AG10803 (cell line): Measurements from ENCODE around the gene FATE1.

Experiments
- DNase-seq: peaks from one replicate; pipeline ENCODE4 v3.0.0; 2010; ENCODE audit warnings: low read depth
- H3K4me3 ChIP-seq: 2 replicates; pipeline ENCODE4 v1.5.1; 2011; ENCODE audit warnings: mild to moderate bottlenecking, low read length, control low read depth
- TF ChIP-seq, protein P1 (sequence below): conservative IDR thresholded peaks from 2 replicates; pipeline ENCODE4 v1.5.1; 2011; ENCODE audit warnings: mild to moderate bottlenecking, low read length, control low read depth, inconsistent platforms

The FATE1 gene

DNA sequence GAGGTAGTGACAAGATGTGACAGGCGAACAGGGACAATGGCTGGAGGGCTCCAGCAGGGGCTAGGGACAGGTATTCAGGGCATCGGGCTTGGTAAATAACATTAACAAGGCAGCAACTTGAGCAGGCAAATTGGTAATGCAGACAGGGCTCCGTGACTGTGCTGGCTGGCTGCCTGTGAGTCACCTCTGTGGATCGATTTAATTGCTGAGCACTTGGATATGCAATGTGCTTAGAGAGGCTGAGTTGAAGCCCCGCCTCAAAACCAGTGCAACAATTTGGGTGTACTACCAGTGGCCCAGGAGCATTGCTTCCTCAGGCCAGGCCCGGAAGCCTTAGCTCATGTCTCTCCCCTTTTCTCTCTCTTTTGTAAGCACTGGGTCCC is 38.2 kb downstream of the FATE1 start:
- peak; percentile 82 for DNase-seq
- no peak overlapping the region for H3K4me3 ChIP-seq
- TF ChIP-seq, protein P1, sequence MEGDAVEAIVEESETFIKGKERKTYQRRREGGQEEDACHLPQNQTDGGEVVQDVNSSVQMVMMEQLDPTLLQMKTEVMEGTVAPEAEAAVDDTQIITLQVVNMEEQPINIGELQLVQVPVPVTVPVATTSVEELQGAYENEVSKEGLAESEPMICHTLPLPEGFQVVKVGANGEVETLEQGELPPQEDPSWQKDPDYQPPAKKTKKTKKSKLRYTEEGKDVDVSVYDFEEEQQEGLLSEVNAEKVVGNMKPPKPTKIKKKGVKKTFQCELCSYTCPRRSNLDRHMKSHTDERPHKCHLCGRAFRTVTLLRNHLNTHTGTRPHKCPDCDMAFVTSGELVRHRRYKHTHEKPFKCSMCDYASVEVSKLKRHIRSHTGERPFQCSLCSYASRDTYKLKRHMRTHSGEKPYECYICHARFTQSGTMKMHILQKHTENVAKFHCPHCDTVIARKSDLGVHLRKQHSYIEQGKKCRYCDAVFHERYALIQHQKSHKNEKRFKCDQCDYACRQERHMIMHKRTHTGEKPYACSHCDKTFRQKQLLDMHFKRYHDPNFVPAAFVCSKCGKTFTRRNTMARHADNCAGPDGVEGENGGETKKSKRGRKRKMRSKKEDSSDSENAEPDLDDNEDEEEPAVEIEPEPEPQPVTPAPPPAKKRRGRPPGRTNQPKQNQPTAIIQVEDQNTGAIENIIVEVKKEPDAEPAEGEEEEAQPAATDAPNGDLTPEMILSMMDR, result no peak

DNA sequence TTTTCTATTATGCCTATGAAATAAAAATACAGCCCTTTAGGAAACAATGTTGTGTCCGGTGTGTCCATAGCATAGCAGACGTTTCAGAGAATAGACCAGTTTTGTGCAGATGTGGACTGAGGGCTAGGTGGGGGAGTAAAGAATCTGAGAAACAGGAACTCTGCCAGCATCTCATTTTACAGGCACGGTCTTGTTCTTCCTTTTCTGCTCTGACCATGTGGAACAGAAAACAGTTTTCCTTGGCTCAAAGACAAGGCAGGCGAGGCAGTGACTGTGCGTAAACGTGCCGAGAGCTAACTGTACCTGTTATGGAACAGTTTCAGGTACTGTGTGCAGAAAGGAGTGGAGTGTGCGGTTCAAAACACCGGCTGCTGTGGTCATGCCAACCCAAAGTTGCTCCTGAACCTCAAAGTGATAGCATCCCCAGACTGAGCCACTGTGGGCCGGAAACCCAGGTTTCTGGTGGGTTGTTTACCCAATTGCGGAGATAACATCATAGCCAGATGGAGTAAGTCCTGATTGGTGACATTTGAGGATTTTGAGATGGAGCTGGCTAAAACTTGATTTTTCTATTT is 38.9 kb downstream of the FATE1 start:
- H3K4me3 ChIP-seq, result no peak overlapping the region
- no peak for DNase-seq
- TF ChIP-seq, protein P1, result no peak

DNA sequence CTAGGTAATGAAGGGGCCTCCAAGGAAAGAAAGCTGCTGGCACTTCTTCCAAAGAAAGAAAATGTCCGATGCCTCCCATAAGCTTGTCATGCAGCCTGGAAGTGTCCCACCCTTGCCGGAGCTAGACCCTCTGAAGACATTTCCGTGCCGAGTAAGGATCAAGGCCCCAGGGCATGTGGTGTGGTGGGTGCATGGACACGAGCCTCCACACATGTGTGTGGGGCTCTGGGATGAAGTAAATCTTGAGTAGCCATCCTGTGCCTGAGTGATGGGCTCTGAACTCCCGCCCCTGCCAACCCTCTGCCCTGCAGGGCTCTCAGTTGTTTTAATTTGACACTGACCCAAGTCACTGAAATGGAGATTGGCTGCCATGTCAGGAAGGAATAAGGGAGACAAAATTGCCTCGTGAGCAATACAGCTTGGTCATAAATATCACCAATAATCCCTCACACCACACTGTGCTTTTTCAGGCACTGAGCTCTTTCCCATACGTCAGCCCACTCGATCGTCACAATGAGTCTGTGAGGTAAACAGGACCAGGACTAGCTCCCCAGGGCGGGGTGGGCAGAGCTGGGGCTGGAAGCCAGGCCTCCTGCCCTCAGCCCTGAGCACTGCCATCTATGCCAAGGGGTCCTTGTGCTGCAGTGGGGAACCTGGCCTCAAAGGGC is 43.3 kb downstream of the FATE1 start:
- DNase-seq, result no peak
- H3K4me3 ChIP-seq, result no peak overlapping the region
- TF ChIP-seq, protein P1, result no peak

DNA sequence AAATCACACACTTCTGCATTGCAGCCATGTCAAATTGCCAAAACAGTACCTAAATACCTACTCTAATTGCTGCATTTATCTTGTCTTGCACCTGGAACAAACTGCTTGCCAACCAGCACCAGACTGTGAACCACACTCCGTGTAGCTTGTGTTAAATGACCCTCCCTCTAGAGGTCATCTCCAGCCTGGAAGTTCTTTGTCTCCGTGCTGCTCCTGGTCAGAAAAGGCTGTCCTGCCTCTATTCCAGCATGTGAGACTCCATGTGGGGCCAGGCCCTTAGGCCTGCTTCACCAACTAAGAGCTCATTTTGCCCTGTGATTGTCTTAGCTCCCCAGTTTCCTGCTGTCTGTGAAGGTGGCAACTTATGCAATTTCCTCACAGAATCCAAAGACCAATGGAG is 47.0 kb downstream of the FATE1 start:
- TF ChIP-seq, protein P1, result no peak
- no peak for DNase-seq
- H3K4me3 ChIP-seq, result no peak overlapping the region

DNA sequence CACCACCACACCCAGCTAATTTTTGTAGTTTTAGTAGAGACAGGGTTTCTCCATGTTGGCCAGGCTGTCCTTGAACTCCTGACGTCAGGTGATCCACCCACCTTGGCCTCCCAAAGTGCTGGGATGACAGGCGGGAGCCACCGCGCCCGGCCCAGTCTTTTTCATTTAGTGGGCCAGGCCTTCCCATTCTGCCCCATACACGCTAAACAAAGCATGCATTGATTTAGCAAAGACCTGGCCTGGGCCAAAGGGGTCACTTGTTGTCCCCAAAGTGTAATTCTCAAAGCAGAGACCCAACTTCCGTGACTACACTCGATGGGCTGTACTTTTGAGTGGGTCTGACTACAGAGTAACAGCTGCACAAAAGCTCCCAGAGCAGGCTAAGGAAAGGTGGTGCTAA is 47.9 kb downstream of the FATE1 start:
- no peak overlapping the region for H3K4me3 ChIP-seq
- DNase-seq, result no peak
- TF ChIP-seq, protein P1, result no peak

DNA sequence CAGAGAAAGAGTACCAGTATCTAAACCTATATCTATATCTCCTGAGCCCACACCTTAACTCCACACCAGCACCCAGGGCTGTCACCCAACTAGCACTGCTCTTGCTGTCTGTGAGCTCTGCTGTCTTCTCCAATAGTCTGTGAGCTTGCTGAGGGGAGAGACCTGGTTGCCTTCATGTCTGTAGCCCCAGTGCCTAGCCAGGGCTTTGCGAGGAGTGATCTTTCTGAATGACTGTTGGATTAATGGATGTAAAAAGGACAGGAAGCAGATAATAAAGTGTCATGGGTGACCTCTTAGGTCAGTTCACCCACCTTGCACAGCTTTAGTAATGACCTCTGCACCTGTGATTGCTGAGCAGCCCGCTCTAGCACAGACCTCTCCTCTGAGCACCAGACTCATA is 49.2 kb downstream of the FATE1 start:
- no peak overlapping the region for H3K4me3 ChIP-seq
- DNase-seq, result no peak
- TF ChIP-seq, protein P1, result no peak

DNA sequence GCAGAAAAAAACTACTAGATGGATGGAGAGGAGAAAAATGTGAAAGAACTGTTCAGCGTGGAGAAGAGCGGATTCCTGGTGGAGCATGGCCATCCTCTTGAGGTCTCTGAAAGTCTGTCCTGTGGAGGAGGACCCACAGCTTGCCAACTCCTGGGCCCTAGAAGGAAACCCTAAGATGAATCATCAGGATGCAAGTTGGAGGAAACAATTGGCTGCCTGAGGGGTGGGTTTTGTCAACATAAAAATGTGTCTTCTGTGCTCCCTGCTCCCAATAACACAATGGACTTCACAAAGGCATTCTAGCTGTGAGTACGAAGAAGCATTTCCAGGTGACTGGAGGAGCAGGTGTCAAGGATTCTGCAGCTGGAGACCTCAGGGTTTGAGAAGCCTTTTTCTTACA is 55.9 kb downstream of the FATE1 start:
- H3K4me3 ChIP-seq, result no peak overlapping the region
- TF ChIP-seq, protein P1, result no peak
- DNase-seq, result no peak
